Gastroesophageal sphincter (tissue), 3 donors: Measurements from ENCODE around the gene ZNF891.

Experiments used
- CTCF ChIP-seq, 4 experiments: fragments of 200-600 bp in 2 of 4; fragments of 450-650 bp in 2 of 4; sonication (generic) in 1 of 4; IDR thresholded peaks; one replicate each; pipeline ENCODE4 v1.5.1; 2017 to 2019; ENCODE audit warnings: antibody characterized with exemption in 4 of 4, mild to moderate bottlenecking in 2 of 4, moderate library complexity in 2 of 4
- EP300 ChIP-seq: sonication (generic); formaldehyde crosslinking; IDR thresholded peaks from one replicate; pipeline ENCODE4 v1.6.1; 2017; ENCODE audit warnings: antibody characterized with exemption, mild to moderate bottlenecking
- POLR2A ChIP-seq, 2 donors: fragments of 450-650 bp; IDR thresholded peaks; one replicate each; pipeline ENCODE4 v1.6.1; 2017; ENCODE audit warnings: antibody characterized with exemption in 2 of 2, mild to moderate bottlenecking in 2 of 2, moderate library complexity in 1 of 2

- TF ChIP-seq CTCF (IDR thresholded peaks at IDR 0.05): no peak
- no peak for TF ChIP-seq POLR2A (IDR thresholded peaks at IDR 0.05)
- TF ChIP-seq EP300: no peak
Observed at GRCh38 chr12:133156125-133156690, 26.1 kb upstream of the ZNF891 start.
